ENCODE results near the gene KRT8. TPM values are rescaled to one million over a fixed set of nuclear protein-coding genes. Genes with fewer than 3 reads are reported as not detected.
"Not testable (repeated sequence)": the region's sequence is repeated elsewhere in the genome, so short reads cannot be mapped to it uniquely, and the experiment has no call there.

KRT8 gene
- total RNA-seq, 1 donor from 2014 or later, result 815 TPM

DNA sequence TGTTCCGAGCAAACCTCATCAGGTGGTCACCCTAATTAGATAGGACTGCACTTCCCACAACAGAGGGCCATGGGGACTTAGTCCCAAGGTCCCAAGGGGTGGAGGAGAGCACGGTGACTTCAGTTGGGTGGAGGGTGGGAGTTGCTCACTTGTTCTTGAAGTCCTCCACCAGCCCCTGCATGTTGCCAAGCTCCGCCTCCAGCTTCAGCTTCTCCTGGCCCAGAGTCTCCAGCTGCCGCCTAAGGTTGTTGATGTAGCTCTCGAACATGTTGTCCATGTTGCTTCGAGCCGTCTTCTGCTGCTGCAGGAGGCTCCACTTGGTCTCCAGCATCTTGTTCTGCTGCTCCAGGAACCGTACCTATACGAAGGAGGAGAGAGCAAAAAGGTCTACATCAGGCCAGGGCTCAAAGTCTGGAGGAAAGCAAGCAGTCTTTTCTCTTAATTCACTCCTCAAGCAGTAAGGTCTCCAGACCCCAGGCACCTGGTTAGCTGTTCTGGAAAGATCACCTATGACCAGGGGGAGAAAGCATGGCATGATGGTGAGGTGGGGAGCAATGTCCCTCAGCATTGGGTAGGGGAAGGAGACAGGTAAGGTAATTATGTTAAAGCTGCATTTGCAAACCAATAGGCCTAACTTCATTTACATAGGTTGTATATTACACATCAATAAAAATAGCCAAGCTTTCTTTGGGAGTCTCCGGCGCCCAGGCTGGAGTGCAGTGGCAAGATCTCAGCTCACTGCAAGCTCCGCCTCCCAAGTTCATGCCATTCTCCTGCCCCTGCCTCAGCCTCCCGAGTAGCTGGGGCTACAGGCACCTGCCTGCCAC is 2.9 kb downstream of the KRT8 start:
- DNase-seq (ENCODE audit: low spot score), result no peak

- DNase-seq (ENCODE audit: low spot score), result no peak
Measured at GRCh38 chr12:52900896-52901714, 3.8 kb downstream of the KRT8 start.

- no peak for DNase-seq (ENCODE audit: low spot score)
Measured at GRCh38 chr12:52900166-52900895, 4.5 kb downstream of the KRT8 start.

GRCh38 chr12:52899338-52900035 is 5.4 kb downstream of the KRT8 start:
- no peak for DNase-seq (ENCODE audit: low spot score)

- DNase-seq (ENCODE audit: low spot score), result no peak
Measured at GRCh38 chr12:52896190-52897100, 8.4 kb downstream of the KRT8 start.

GRCh38 chr12:52895726-52896189 is 9.1 kb downstream of the KRT8 start:
- no peak for DNase-seq (ENCODE audit: low spot score)

DNA sequence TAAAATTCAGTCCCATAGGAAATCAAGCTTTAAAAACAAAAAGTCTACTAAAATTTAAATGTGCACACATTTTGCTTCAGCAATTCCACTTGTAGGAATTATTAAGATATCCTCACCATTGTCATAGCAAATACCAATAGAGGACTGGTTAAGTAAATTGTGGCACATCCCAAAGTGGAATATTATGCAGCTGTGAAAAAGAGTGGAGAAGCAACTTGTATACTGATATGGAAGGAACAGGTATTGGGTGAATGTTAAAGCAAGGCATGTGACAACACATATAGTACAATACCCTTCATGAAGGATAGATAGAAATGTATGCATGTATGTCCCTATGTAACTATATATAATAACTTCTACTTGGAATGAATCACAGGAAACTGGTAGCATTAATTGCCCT is 11.9 kb downstream of the KRT8 start:
- DNase-seq (ENCODE audit: low spot score), result no peak

- no peak for DNase-seq (ENCODE audit: low spot score)
Measured at GRCh38 chr12:52892207-52892852, 12.5 kb downstream of the KRT8 start.

DNA sequence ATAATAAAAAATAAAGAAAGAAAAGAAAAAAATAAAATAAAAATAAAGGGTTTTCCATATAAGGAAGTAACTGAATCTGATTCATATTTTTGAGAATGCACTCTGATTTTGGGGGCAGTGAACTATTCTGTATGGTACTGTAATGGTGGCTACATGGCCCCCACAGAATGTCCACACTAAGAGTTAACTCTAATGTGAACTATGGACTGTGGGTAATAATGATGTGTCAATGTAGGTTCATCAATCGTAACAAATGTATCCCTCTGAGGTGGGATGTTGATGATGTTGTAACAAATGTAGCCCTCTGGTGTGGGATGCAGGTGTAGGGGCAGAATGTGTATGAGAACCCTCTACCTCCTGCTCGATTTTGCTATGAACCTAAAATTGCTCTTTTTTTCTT is 13.8 kb downstream of the KRT8 start:
- no peak for DNase-seq (ENCODE audit: low spot score)

DNA sequence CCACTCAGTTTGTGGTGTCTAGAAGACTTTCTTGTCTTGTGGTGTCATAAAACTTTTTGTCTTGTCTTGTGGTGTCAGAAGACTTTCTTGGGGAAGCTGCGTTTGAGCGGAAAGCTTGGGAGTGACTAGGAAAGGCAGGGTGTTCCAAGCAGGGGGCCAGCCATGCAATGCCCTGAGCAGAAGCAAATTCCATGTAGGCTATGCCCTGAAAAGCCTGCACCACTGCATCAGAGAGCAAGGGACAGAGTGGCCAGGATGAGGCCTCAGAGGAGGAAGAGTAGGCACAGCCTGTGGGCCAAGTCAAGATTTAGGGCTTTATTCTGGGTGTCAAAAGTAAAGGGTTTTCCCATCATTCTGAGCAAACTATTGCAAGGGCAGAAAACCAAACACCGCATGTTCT is 14.5 kb downstream of the KRT8 start:
- no peak for DNase-seq (ENCODE audit: low spot score)

- DNase-seq (ENCODE audit: low spot score), result peak; percentile 85
Measured at GRCh38 chr12:52884526-52885293, 20.2 kb downstream of the KRT8 start.

- DNase-seq (ENCODE audit: low spot score), result not testable (repeated sequence)
Measured at GRCh38 chr12:52880499-52880898, 24.4 kb downstream of the KRT8 start.

DNA sequence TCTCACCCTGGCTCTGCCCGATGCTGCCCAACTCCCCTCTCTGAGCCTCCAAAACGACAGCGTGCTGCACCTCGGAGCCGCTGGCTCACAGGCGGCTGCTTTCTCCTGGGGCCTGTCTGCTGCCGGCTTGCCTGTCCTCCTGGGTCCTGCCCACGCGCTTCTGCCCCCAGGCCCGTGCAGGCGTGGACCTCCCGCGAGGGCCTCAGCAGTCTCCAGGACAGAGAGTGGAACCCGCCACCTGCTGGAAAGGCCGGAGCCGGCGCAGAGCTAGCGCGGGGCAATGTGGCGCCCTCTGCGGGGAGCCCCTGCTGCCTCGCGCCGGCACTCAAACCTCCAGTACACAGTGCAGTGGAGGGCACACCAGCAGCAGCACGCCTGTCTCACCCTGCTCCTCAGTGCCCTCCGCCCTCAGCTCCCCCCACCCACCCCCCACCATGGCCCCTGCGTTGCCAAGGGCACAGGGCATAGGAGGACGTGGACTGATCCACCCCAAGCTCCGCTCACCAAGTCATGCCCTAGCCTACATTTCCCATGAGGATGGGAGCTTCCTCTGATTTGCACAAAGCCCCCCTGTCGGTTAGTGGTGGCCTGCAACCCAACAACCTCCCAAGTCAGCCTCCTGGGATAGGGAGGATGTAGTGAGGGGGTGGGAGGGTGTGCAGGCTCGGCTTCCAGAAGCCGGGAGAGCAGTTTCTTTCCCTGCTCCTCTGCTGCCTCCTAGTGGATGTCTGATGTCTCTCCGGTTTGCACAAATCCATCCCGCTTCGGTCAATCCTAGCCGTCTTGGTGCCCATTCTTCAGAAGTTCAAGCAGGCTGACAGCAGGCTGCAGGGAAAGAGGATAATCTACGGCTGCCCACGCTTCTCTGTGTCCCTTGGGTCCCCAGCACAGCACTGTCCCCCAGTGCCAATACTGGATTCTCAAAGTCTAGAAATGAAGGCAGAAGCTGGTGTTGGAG is 25.2 kb downstream of the KRT8 start:
- peak; percentile 87 for DNase-seq (ENCODE audit: low spot score)

- no peak for DNase-seq (ENCODE audit: low spot score)
Measured at GRCh38 chr12:52878507-52879393, 26.1 kb downstream of the KRT8 start.

GRCh38 chr12:52877242-52877641 is 27.6 kb downstream of the KRT8 start:
- no peak for DNase-seq (ENCODE audit: low spot score)

DNA sequence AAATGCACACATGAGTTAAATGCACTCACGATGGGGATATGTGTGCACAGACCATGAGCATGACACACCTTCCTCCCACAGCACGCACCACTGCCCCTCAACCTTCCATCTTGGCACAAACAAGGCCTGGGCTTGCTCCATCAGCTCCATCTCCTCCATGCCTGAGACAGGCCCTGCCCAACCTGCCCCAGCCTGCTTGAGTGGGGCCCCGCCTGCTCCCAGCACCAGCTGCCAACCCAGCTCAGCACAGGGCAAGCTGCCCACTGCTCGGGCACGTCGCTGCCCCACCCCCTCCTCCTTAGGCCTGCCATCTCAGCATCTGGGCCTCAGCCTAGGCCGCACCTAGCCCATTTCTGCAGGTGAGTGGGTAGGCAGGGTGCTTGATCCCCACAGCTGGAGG is 28.5 kb downstream of the KRT8 start:
- DNase-seq (ENCODE audit: low spot score), result peak; percentile 90
